DMS79 treated with DMSO at 0.1 percent for 48 hours (cell line): Measurements from ENCODE around the gene CHAF1B.
"Not testable (repeated sequence)": the region's sequence is repeated elsewhere in the genome, so short reads cannot be mapped to it uniquely, and the experiment has no call there.

Experiments used
- DNase-seq: peaks from one replicate; lab custom pipeline; 2025; lab: John Stamatoyannopoulos, UW

CHAF1B gene

GRCh38 chr21:36388835-36389234, 3.6 kb downstream of the CHAF1B start:
- DNase-seq: no peak

- not testable (repeated sequence) for DNase-seq
Observed at GRCh38 chr21:36391649-36392048, 6.5 kb downstream of the CHAF1B start.

DNA sequence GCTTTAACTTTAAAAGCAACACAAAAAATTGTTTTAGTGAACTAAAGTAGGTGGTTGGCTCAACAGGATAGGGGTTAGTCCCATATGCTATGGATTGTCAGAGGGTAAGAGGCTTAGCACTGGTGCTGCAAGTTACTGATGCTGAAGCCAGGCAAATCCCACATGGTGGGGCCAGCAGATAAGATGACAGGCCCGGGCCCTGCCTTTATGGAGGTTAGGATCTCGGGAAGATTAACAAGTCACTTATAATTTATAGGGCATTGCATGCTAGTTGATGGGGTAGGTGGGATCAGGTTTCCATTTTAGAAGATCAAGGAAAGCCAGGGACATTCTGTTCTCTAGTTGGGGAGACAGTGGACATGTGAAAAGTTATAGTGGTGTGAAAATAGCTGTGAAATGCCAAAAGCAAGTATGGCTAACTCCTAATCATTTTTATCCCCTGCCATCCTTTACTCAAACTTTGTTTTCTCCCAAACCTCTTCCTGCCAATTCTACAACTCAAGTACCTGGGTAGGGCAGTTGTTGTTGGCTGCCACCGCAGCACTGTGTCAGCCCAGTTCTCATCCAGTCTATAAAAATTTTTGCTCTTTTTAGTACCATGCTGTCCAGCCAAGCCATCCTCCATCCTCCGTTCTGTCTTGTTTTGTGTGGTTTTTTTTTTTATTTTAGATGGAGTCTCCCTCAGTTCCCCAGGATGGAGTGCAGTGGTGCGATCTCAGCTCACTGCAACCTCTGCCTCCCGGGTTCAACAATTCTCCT, 10.3 kb downstream of the CHAF1B start:
- no peak for DNase-seq

- DNase-seq: no peak
Observed at GRCh38 chr21:36396325-36396724, 11.1 kb downstream of the CHAF1B start.

GRCh38 chr21:36396971-36397370, 11.8 kb downstream of the CHAF1B start:
- no peak for DNase-seq

- no peak for DNase-seq
Observed at GRCh38 chr21:36397606-36398005, 12.4 kb downstream of the CHAF1B start.

- not testable (repeated sequence) for DNase-seq
Observed at GRCh38 chr21:36399736-36400135, 14.5 kb downstream of the CHAF1B start.

GRCh38 chr21:36400719-36401118, 15.5 kb downstream of the CHAF1B start:
- no peak for DNase-seq

GRCh38 chr21:36402339-36402738, 17.1 kb downstream of the CHAF1B start:
- no peak for DNase-seq

- DNase-seq: no peak
Observed at GRCh38 chr21:36403713-36404112, 18.5 kb downstream of the CHAF1B start.

- no peak for DNase-seq
Observed at GRCh38 chr21:36408568-36408967, 23.4 kb downstream of the CHAF1B start.

- no peak for DNase-seq
Observed at GRCh38 chr21:36411301-36411700, 26.1 kb downstream of the CHAF1B start.

DNA sequence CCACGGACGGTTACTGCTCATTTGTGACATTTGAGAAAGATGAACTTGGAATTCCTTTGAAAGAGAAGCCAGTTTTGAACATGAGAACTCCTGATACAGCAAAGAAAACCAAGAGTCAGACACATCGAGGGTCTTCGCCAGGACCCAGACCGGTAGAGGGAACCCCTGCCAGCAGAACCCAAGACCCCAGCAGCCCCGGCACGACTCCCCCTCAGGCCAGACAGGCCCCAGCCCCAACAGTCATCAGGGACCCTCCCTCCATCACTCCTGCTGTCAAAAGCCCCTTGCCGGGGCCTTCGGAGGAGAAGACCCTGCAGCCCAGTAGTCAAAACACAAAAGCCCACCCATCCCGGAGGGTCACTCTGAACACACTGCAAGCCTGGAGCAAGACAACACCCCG, 27.7 kb downstream of the CHAF1B start:
- DNase-seq: no peak

DNA sequence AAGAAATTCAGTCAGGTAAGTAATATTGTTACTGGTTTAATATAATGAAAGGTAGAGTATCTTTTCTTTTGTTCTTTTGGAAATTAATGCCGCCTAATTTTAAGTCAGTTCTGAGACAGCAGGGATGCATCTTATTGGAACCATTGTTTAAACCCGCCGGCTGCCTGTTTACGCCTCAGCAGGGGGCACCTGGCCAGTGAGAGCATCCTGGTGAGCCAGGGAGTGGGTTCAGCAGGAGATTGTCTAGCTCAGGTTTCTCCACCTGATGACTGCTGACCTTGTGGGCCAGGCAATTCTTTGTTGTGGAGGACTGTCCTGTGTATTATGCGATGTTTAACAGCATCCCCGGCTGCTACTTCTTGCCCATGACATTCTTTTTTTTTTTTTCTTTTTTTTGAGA, 30.2 kb downstream of the CHAF1B start:
- DNase-seq: no peak

DNA sequence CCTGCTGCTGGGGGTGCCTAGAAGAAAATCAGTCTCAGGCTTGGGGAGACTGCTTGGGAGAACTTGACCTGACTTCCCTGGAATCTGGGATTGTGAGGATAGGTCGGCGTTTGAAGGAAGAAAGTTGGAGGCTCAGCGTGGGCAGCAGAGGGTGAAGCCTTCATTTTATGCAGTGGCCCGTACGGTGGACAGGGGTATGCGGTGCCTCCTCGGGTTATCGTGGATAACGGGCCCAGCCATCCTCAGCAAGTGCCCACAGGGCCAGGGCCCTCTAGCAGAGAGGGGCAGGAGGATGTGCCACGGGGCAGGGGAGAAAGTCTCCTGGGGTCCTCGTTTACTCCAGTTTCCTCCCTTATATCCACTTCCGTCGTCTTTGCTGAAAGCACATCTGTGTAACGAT, 34.0 kb downstream of the CHAF1B start:
- no peak for DNase-seq

- peak; percentile 14 for DNase-seq
Observed at GRCh38 chr21:36419996-36420395, 34.8 kb downstream of the CHAF1B start.

- DNase-seq: no peak
Observed at GRCh38 chr21:36420571-36421339, 35.6 kb downstream of the CHAF1B start.

GRCh38 chr21:36422279-36423098, 37.3 kb downstream of the CHAF1B start:
- DNase-seq: peak; percentile 4

GRCh38 chr21:36423771-36424433, 38.7 kb downstream of the CHAF1B start:
- no peak for DNase-seq

- DNase-seq: no peak
Observed at GRCh38 chr21:36424592-36424991, 39.4 kb downstream of the CHAF1B start.

GRCh38 chr21:36425286-36425685, 40.1 kb downstream of the CHAF1B start:
- DNase-seq: no peak

GRCh38 chr21:36427502-36427901, 42.3 kb downstream of the CHAF1B start:
- DNase-seq: no peak
